Measurements from ENCODE around the gene ARFGEF2. TPM values are rescaled to one million over a fixed set of nuclear protein-coding genes. Genes with fewer than 3 reads are reported as not detected.

Gene ARFGEF2
- total RNA-seq, 1 experiment from 2014 or later, result 47.0 TPM

DNA sequence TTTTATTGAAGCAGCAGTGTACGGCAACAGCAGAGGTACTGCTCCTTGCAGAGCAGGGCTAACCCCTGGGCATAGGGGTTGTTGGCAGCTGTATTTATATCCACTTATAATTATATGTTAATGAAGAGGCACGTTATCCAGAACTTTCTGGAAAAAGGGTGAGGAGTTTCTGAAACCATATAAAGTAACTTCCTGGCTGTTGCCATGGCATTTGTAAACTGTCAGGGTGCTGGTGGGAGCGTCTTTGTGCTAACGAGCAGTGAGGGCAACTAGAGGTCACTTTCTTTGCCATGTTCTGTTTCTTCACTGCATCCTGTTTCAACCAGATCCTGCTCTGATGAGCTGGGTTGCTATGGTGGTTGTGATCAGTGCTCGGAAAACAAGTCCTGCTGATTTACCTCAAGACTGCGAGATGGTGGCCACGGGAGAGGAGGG, 11.1 kb upstream of the ARFGEF2 start:
- H3K27ac ChIP-seq, result no peak overlapping the region
- ChIA-PET CTCF (interaction anchor here (0.7 kb wide), 1 partner anchor 253 kb away, joined by 5 read pairs; no protein-coding TSS in a partner anchor), POLR2A (ENCODE audit: unreplicated experiment) (no interaction called here)
- H3K36me3 ChIP-seq (ENCODE audit: low read depth), result no peaks in the 10 kb centered on the region
- H4K20me1 ChIP-seq (ENCODE audit: insufficient read depth), result no peaks in the 10 kb centered on the region
- H3K9me3 ChIP-seq (ENCODE audit: insufficient read depth, low read depth), result no peaks in the 10 kb centered on the region
- H3K27me3 ChIP-seq (ENCODE audit: insufficient read depth, low read depth), result no peaks in the 10 kb centered on the region
- H3K4me1 ChIP-seq (replicated peaks; ENCODE audit: insufficient read depth), result peaks cover 16% of the 10 kb centered on the region; the same call in 1 of the 2 replicates
- no peak for DNase-seq
- TF ChIP-seq CTCF (conservative IDR thresholded peaks at IDR 0.05) (no peak), EZH2 (IDR thresholded peaks at IDR 0.05; ENCODE audit: low read depth) (no peak)
- H3K79me2 ChIP-seq (ENCODE audit: low read depth), result no peaks in the 10 kb centered on the region
- no TSS peak for BruUV-seq (replicated peaks)
- H3K4me3 ChIP-seq, result no peak overlapping the region
- H3K9me2 ChIP-seq (ENCODE audit: insufficient read depth), result no peaks in the 10 kb centered on the region
- peaks cover 8% of the 10 kb centered on the region; the same call in 1 of the 2 replicates for H3F3A ChIP-seq (ENCODE audit: insufficient read depth, low read depth)
- intact Hi-C loops (cut with micrococcal nuclease; ENCODE audit: unreplicated experiment), result no loop called here
- no peak overlapping the region for H2AFZ ChIP-seq
- H3K4me2 ChIP-seq, result no peak overlapping the region

DNA sequence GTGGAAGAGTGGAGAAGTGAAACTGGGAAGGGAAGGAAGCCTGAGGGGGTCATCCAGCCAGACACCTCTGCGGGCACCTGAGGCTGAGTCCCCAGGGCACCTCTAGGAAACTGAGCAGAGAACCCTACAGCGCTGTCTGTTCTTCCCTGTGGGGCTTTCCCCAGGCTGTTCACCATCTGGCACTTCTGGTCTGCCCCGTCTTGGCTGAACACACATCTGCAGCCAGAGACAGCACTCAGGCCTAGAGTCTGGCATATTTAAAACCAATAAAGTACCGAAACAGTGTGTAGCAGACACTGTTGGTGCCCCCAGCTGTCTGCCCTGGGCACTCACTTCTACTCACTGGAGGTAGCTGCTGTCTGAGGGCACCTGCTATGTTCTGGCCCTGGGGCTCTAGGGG, 9.4 kb upstream of the ARFGEF2 start:
- no peaks in the 10 kb centered on the region for H3K36me3 ChIP-seq (ENCODE audit: low read depth)
- no peaks in the 10 kb centered on the region for H4K20me1 ChIP-seq (ENCODE audit: insufficient read depth)
- no peaks in the 10 kb centered on the region for H3K27me3 ChIP-seq (ENCODE audit: insufficient read depth, low read depth)
- BruUV-seq (replicated peaks), result no TSS peak
- intact Hi-C loops (cut with micrococcal nuclease; ENCODE audit: unreplicated experiment), result no loop called here
- no peaks in the 10 kb centered on the region for H3K79me2 ChIP-seq (ENCODE audit: low read depth)
- no peaks in the 10 kb centered on the region for H3K9me3 ChIP-seq (ENCODE audit: insufficient read depth, low read depth)
- H3K4me1 ChIP-seq (replicated peaks; ENCODE audit: insufficient read depth), result peaks cover 8% of the 10 kb centered on the region; the same call in 1 of the 2 replicates
- ChIA-PET CTCF (interaction anchor here (0.7 kb wide), 1 partner anchor 11 kb away, joined by 3 read pairs; no protein-coding TSS in a partner anchor), POLR2A (ENCODE audit: unreplicated experiment) (interaction anchor here (0.7 kb wide), 1 partner anchor 12 kb away, joined by 7 read pairs; no protein-coding TSS in a partner anchor)
- no peak overlapping the region for H2AFZ ChIP-seq
- no peak for TF ChIP-seq CTCF (conservative IDR thresholded peaks at IDR 0.05)
- TF ChIP-seq EZH2 (IDR thresholded peaks at IDR 0.05; ENCODE audit: low read depth), result no peak
- H3K4me2 ChIP-seq, result no peak overlapping the region
- no peak overlapping the region for H3K4me3 ChIP-seq
- no peak overlapping the region for H3K27ac ChIP-seq
- H3K9me2 ChIP-seq (ENCODE audit: insufficient read depth), result no peaks in the 10 kb centered on the region
- no peak for DNase-seq
- peaks cover 4% of the 10 kb centered on the region; the same call in 1 of the 2 replicates for H3F3A ChIP-seq (ENCODE audit: insufficient read depth, low read depth)

- H3K79me2 ChIP-seq (ENCODE audit: low read depth), result 0 out of 2 replicates have a peak, but pooled peaks cover 4% of the 10 kb centered on the region
- BruUV-seq (replicated peaks), result no TSS peak
- ChIA-PET CTCF (no interaction called here), POLR2A (ENCODE audit: unreplicated experiment) (no interaction called here)
- no peaks in the 10 kb centered on the region for H4K20me1 ChIP-seq (ENCODE audit: insufficient read depth)
- no peak overlapping the region for H3K4me2 ChIP-seq
- no peak overlapping the region for H3K27ac ChIP-seq
- H3K4me3 ChIP-seq, result no peak overlapping the region
- no peaks in the 10 kb centered on the region for H3K9me3 ChIP-seq (ENCODE audit: insufficient read depth, low read depth)
- H3K36me3 ChIP-seq (ENCODE audit: low read depth), result no peaks in the 10 kb centered on the region
- H3F3A ChIP-seq (ENCODE audit: insufficient read depth, low read depth), result peaks cover 5% of the 10 kb centered on the region; the same call in 1 of the 2 replicates
- H2AFZ ChIP-seq, result no peak overlapping the region
- peaks cover 9% of the 10 kb centered on the region for H3K4me1 ChIP-seq (replicated peaks; ENCODE audit: insufficient read depth)
- no peaks in the 10 kb centered on the region for H3K27me3 ChIP-seq (ENCODE audit: insufficient read depth, low read depth)
- no peaks in the 10 kb centered on the region for H3K9me2 ChIP-seq (ENCODE audit: insufficient read depth)
- TF ChIP-seq EZH2 (IDR thresholded peaks at IDR 0.05; ENCODE audit: low read depth), result no peak
- TF ChIP-seq CTCF (conservative IDR thresholded peaks at IDR 0.05), result no peak
- intact Hi-C loops (cut with micrococcal nuclease; ENCODE audit: unreplicated experiment), result no loop called here
- DNase-seq, result no peak
Observed at GRCh38 chr20:48916699-48917098, 4.8 kb upstream of the ARFGEF2 start.
